PFSK-1 (cell line): Measurements from ENCODE around the gene LPAR6.

Source experiments
- POLR2AphosphoS5 ChIP-seq: IDR thresholded peaks from 2 replicates; pipeline ENCODE4 v1.6.1; 2012; ENCODE audit warnings: low read depth, mild to moderate bottlenecking, control low read depth, low read length, moderate library complexity
- SIN3A ChIP-seq: IDR thresholded peaks from 2 replicates; pipeline ENCODE4 v1.6.1; 2012; ENCODE audit warnings: mild to moderate bottlenecking, low read length, moderate library complexity, borderline replicate concordance; ENCODE audit not compliant: insufficient read depth
- TAF1 ChIP-seq: IDR thresholded peaks from 2 replicates; pipeline ENCODE4 v1.6.1; 2012; ENCODE audit warnings: low read length, control low read depth, borderline replicate concordance; ENCODE audit not compliant: insufficient read depth
- TF ChIP-seq, protein P1 (sequence below), 2 experiments: IDR thresholded peaks; 2 replicates each; pipeline versions ENCODE4 v1.6.1 to v1.8.0; 2011 to 2012; ENCODE audit warnings: low read depth in 2 of 2, low read length in 2 of 2, control low read depth in 1 of 2, inconsistent platforms in 1 of 2, mild to moderate bottlenecking in 1 of 2, moderate library complexity in 1 of 2; ENCODE audit not compliant: insufficient read depth in 1 of 2

DNA sequence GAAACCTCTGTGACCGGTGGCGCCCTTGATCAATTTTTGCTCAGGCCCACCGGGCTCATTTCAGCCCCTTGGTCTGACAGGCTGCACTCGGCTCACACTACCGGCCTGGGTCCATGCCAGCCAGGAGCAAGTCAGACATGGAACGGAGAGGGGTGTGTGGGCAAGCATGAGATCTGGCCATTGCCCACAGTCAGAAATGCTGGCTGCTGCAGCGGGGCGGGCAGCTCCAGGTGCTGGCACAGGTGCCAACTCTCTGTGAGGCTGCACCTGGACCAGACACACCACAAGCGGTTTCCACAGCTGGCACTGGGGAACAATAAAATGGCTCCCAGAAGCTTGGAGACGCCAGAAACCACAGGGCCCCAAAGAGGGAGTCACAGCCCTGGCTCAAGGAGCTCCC, 43.6 kb upstream of the LPAR6 start:
- TF ChIP-seq SIN3A (no peak), POLR2AphosphoS5 (no peak), TAF1 (no peak)
- TF ChIP-seq, protein P1, sequence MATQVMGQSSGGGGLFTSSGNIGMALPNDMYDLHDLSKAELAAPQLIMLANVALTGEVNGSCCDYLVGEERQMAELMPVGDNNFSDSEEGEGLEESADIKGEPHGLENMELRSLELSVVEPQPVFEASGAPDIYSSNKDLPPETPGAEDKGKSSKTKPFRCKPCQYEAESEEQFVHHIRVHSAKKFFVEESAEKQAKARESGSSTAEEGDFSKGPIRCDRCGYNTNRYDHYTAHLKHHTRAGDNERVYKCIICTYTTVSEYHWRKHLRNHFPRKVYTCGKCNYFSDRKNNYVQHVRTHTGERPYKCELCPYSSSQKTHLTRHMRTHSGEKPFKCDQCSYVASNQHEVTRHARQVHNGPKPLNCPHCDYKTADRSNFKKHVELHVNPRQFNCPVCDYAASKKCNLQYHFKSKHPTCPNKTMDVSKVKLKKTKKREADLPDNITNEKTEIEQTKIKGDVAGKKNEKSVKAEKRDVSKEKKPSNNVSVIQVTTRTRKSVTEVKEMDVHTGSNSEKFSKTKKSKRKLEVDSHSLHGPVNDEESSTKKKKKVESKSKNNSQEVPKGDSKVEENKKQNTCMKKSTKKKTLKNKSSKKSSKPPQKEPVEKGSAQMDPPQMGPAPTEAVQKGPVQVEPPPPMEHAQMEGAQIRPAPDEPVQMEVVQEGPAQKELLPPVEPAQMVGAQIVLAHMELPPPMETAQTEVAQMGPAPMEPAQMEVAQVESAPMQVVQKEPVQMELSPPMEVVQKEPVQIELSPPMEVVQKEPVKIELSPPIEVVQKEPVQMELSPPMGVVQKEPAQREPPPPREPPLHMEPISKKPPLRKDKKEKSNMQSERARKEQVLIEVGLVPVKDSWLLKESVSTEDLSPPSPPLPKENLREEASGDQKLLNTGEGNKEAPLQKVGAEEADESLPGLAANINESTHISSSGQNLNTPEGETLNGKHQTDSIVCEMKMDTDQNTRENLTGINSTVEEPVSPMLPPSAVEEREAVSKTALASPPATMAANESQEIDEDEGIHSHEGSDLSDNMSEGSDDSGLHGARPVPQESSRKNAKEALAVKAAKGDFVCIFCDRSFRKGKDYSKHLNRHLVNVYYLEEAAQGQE (IDR thresholded peaks at IDR 0.05; ENCODE audit: insufficient read depth in 1 of 2, low read depth in 2 of 2, low read length in 2 of 2): no peak
